T-cell (primary cell): ENCODE data around the gene MYO16. TPM values are rescaled to one million over a fixed set of nuclear protein-coding genes. Genes with fewer than 3 reads are reported as not detected.

ENCODE experiments used
- ATAC-seq, 4 experiments: fragments of 200-7000 bp in 3 of 4; fragments of 150-1000 bp in 1 of 4; cut with Tn5 transposase; replicated peaks in 1 of 4; 1 replicate in 3 of 4; 2 replicates in 1 of 4; pipeline ENCODE4 v1.10.0; 2021; ENCODE audit warnings: moderate library complexity in 3 of 4, mild to moderate bottlenecking in 2 of 4, moderate number of reproducible peaks in 1 of 4
- CTCF ChIA-PET, 2 donors: fragments of 300-600 bp; sonication (Branson Sonifier 250); formaldehyde crosslinking; loops; one replicate each; lab custom pipeline; 2022; ENCODE audit warnings: antibody characterized with exemption in 2 of 2; lab: Charles Lee
- POLR2A ChIA-PET, 2 donors: fragments of 300-600 bp; sonication (Branson Sonifier 250); formaldehyde crosslinking; loops; one replicate each; lab custom pipeline; 2022; ENCODE audit warnings: antibody characterized with exemption in 2 of 2; lab: Charles Lee
- DNase-seq, 35 experiments: peaks; one replicate each; pipeline versions ENCODE4 v3.0.0 to v3.0.0-alpha.2; 2013 to 2023
- H3K27ac ChIP-seq: one replicate; pipeline ENCODE4 v1.5.1; 2013; ENCODE audit warnings: low read length
- H3K27me3 ChIP-seq, 2 experiments: replicated peaks in 1 of 2; 1 replicate in 1 of 2; 2 replicates in 1 of 2; pipeline versions ENCODE4 v1.6.1 to v1.7.0; 2013; ENCODE audit warnings: low read length in 1 of 2, mixed read lengths in 1 of 2; ENCODE audit not compliant: control insufficient read depth in 2 of 2, insufficient read depth in 2 of 2; ENCODE audit errors: extremely low read depth in 1 of 2
- H3K36me3 ChIP-seq, 2 donors: 1 replicate in 1 of 2; 2 replicates in 1 of 2; pipeline versions ENCODE4 v1.6.1 to v1.7.0; 2013; ENCODE audit warnings: low read length in 1 of 2; ENCODE audit not compliant: control insufficient read depth in 2 of 2, insufficient read depth in 1 of 2; ENCODE audit errors: extremely low read depth in 1 of 2
- H3K4me1 ChIP-seq, 2 experiments: 1 replicate in 1 of 2; 2 replicates in 1 of 2; pipeline versions ENCODE4 v1.6.1 to v1.7.0; 2013; ENCODE audit warnings: low read length in 2 of 2, mixed read lengths in 1 of 2; ENCODE audit not compliant: insufficient read depth in 2 of 2, control insufficient read depth in 1 of 2; ENCODE audit errors: extremely low read depth in 1 of 2
- H3K4me3 ChIP-seq, 2 donors: 1 replicate in 1 of 2; 2 replicates in 1 of 2; pipeline versions ENCODE4 v1.5.1 to v1.7.0; 2013; ENCODE audit warnings: mild to moderate bottlenecking in 2 of 2, low read length in 1 of 2, moderate library complexity in 1 of 2; ENCODE audit not compliant: control insufficient read depth in 1 of 2; ENCODE audit errors: extremely low read depth in 1 of 2
- H3K9me3 ChIP-seq: 2 replicates; pipeline ENCODE4 v1.7.0; 2013
- H3K27ac Mint-ChIP-seq, 2 donors: one replicate each; pipeline ENCODE4 v1.8.0; 2020 to 2021; ENCODE audit warnings: mild to moderate bottlenecking in 2 of 2, mixed read lengths in 2 of 2
- H3K27me3 Mint-ChIP-seq, 2 donors: one replicate each; pipeline ENCODE4 v1.8.0; 2021 to 2022; ENCODE audit warnings: mixed read lengths in 2 of 2
- H3K36me3 Mint-ChIP-seq: one replicate; pipeline ENCODE4 v1.8.0; 2021; ENCODE audit warnings: mixed read lengths
- H3K4me1 Mint-ChIP-seq, 3 donors: one replicate each; pipeline ENCODE4 v1.8.0; 2020 to 2022; ENCODE audit warnings: mixed read lengths in 3 of 3, mild to moderate bottlenecking in 1 of 3
- H3K4me3 Mint-ChIP-seq, 3 donors: one replicate each; pipeline ENCODE4 v1.8.0; 2020 to 2022; ENCODE audit warnings: mild to moderate bottlenecking in 3 of 3, mixed read lengths in 3 of 3, moderate library complexity in 3 of 3
- H3K9me3 Mint-ChIP-seq, 3 donors: one replicate each; pipeline ENCODE4 v1.8.0; 2020 to 2022; ENCODE audit warnings: mixed read lengths in 3 of 3
- WGBS: methylation state at CpG from one replicate; pipeline ENCODE4 v1.1.5; 2013; ENCODE audit warnings: missing lambda C conversion rate; ENCODE audit not compliant: insufficient coverage; 5-methylcytosine and 5-hydroxymethylcytosine counted together
- total RNA-seq, 35 experiments: library from RNA in 6 of 35; stranded (reverse) in 6 of 35; fragments of 120-200 nt in 1 of 35; gene quantifications; one replicate each; pipeline versions ENCODE4 v1.2.1 to v1.2.4 and lab custom pipeline; 2013 to 2026

The MYO16 gene
- total RNA-seq, 5 donors from 2014 or later (not counting 1 experiment from before 2014, with no cell fraction given), result 0.20 to 2.0 (median 1.1) TPM

DNA sequence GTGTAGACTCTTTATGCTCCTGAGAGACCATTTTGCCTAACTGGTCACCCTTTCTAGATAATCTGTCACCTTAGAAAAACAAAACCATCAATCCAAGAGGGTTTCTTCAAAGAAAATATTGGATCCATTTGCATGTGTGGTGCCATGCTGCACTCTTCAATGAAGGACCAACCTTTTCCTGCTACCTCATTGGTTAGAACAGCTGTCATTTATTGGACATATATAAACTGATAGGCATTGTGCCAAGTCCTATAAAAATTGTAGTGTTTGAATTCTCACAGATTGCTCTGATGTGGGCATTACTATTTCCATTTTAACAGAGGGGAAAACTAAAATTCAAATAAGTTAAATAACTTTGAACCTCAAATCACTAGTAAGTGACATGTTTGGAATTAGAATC is 333.2 kb downstream of the MYO16 start:
- no peaks in the 10 kb centered on the region for H3K9me3 Mint-ChIP-seq
- ATAC-seq (no peak), DNase-seq (no peak)
- no peak overlapping the region for H3K27ac Mint-ChIP-seq
- Histone ChIP-seq H3K27me3 (peaks cover 0 to 2% of the 10 kb centered on the region in 2 experiments), H3K4me1 (no peaks in the 10 kb centered on the region), H3K9me3 (no peaks in the 10 kb centered on the region), H3K36me3 (no peaks in the 10 kb centered on the region), H3K27ac (no peak overlapping the region), H3K4me3 (no peak overlapping the region)
- no peaks in the 10 kb centered on the region for H3K4me1 Mint-ChIP-seq
- H3K4me3 Mint-ChIP-seq, result no peak overlapping the region
- ChIA-PET POLR2A (no interaction called here), CTCF (no interaction called here)
- H3K27me3 Mint-ChIP-seq, result peaks cover 0 to 2% of the 10 kb centered on the region in 2 donors
- no peaks in the 10 kb centered on the region for H3K36me3 Mint-ChIP-seq

DNA sequence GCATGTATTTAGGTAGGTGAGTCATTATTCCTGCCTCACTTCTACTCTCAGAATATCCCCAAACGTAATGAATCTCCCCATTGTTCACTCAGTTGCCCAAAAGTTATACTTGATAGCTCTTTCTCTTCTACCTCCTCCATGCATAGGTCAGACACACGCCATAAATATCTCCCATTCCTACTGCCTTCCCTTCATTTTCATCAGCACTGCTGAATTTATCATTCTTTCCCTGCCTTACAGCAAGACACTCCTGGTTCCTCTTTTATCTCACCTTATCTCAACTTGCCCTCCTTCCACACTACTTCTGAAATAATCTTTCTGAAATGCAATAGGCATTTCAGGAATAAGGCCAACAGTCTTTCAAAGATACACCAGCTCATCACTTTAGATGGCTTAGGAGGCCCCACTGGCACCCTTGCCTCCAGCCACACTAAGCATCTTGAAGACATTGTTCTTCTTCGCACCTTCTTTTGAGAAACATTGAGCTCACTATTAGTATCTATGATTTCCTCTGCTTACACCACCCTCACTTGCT is 333.9 kb downstream of the MYO16 start:
- H3K27me3 ChIP-seq, result peaks cover 0 to 2% of the 10 kb centered on the region in 2 experiments
- ATAC-seq, result no peak
- 71% methylated on average over 3 of the region's 3 CpGs for WGBS
- no peak for DNase-seq
- H3K36me3 ChIP-seq, result no peaks in the 10 kb centered on the region
- Mint-ChIP-seq H3K4me3 (no peak overlapping the region), H3K9me3 (no peaks in the 10 kb centered on the region), H3K36me3 (no peaks in the 10 kb centered on the region), H3K4me1 (no peaks in the 10 kb centered on the region), H3K27me3 (no peaks in the 10 kb centered on the region), H3K27ac (no peak overlapping the region)
- no peaks in the 10 kb centered on the region for H3K4me1 ChIP-seq
- no peaks in the 10 kb centered on the region for H3K9me3 ChIP-seq
- H3K4me3 ChIP-seq, result no peak overlapping the region
- no peak overlapping the region for H3K27ac ChIP-seq
- ChIA-PET CTCF (interaction anchor here in 1 of 2 donors (0.7 kb wide), 1 partner anchor 1425 kb away, joined by 3 read pairs; no protein-coding TSS in a partner anchor), POLR2A (no interaction called here)

DNA sequence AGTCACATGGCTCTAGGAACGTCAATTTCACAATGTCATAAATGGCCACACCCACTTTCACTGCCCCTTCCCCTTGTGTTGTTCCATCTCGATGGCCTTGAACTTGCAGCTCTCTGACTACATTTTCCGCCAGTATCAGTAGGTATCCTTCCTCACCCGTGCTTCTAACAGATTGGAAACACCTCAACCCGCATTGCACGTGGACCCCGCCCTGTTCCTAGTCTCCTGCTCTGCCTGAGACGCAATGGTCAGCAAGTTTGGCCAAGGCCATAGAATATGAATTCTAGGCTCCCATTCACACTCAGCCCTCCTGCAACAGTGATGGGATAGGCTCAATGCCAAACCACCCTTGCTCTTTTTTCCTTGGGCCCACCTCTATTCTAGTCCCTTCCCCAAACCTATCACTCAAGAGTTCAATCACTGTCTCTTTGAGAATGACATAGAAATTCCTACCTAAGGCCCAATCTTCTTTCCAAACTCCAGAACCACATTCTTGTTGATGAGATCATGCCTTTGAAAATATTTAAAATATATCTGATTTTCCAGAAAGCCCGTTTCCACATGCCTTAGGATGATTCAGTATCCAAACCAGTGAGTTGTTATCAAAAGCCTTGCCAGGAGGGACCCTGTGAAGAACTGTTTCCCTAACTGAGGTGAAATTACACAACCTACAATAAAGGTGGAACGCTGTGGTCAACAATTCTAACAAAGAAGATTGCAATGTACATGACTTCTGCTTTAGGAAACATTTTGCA is 334.6 kb downstream of the MYO16 start:
- Mint-ChIP-seq H3K4me3 (no peak overlapping the region), H3K4me1 (no peaks in the 10 kb centered on the region), H3K9me3 (no peaks in the 10 kb centered on the region), H3K27ac (no peak overlapping the region), H3K36me3 (no peaks in the 10 kb centered on the region), H3K27me3 (no peaks in the 10 kb centered on the region)
- no peak for DNase-seq
- no peak for ATAC-seq
- H3K9me3 ChIP-seq, result no peaks in the 10 kb centered on the region
- H3K27me3 ChIP-seq, result peaks cover 0 to 2% of the 10 kb centered on the region in 2 experiments
- POLR2A ChIA-PET, result no interaction called here
- H3K27ac ChIP-seq, result no peak overlapping the region
- 74% methylated on average over 9 of the region's 10 CpGs for WGBS
- CTCF ChIA-PET, result interaction anchor here in 1 of 2 donors (0.7 kb wide), 1 partner anchor 1424 kb away, joined by 3 read pairs; no protein-coding TSS in a partner anchor
- no peaks in the 10 kb centered on the region for H3K36me3 ChIP-seq
- H3K4me3 ChIP-seq, result no peak overlapping the region
- H3K4me1 ChIP-seq, result no peaks in the 10 kb centered on the region

DNA sequence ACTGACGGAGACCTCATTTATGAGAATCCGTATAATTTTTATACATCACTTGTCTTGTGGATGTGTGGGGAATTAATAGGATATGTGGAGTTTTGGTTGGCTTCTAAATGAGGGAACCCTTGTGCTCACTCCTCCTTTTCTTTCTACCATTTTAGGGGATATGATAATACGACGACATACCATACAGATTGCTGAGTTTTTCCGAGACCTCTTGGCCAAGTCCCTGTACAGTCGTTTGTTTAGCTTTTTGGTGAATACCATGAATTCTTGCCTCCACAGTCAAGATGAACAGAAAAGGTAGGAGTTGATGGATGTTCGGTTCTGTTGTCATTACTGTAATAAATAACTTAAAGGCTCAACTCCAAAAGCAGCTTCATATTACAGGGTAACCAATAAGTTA is 335.2 kb downstream of the MYO16 start:
- no CpG with 5 or more reads among the region's 7 CpGs for WGBS
- CTCF ChIA-PET, result interaction anchor here in 1 of 2 donors (0.6 to 0.7 kb wide), 2 partner anchors 417 to 913 kb away, joined by 5 to 6 read pairs; no protein-coding TSS in a partner anchor
- H3K4me1 ChIP-seq, result no peaks in the 10 kb centered on the region
- peaks cover 0 to under 1% of the 10 kb centered on the region in 2 experiments for H3K27me3 ChIP-seq
- no peak overlapping the region for H3K4me3 ChIP-seq
- H3K4me3 Mint-ChIP-seq, result no peak overlapping the region
- H3K36me3 ChIP-seq, result no peaks in the 10 kb centered on the region
- H3K27me3 Mint-ChIP-seq, result peaks cover 0 to 2% of the 10 kb centered on the region in 2 donors
- H3K27ac ChIP-seq, result no peak overlapping the region
- no peak for DNase-seq
- H3K36me3 Mint-ChIP-seq, result no peaks in the 10 kb centered on the region
- ATAC-seq, result no peak
- H3K9me3 Mint-ChIP-seq, result no peaks in the 10 kb centered on the region
- POLR2A ChIA-PET, result no interaction called here
- H3K27ac Mint-ChIP-seq, result no peak overlapping the region
- H3K9me3 ChIP-seq, result no peaks in the 10 kb centered on the region
- H3K4me1 Mint-ChIP-seq, result no peaks in the 10 kb centered on the region

DNA sequence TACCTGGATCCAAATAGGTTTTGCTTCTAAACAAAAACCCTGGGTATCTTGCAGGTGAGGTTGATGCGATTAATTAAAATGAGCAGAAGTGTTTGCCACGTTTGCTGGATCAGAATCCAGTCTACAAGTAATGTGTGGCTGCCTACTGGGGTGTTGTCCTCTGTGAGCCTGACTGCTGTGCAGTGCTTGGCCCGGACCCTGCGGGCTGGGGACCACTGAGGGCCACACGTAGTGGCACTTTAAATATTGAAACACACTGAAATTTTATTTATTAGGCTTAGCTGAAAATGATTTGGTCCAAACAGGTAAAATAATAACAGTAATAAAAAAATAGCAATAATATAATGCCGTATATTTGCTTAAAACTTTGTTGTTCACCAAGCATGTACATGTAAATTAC is 338.0 kb downstream of the MYO16 start:
- H3K4me1 Mint-ChIP-seq, result no peaks in the 10 kb centered on the region
- Histone ChIP-seq H3K27ac (no peak overlapping the region), H3K9me3 (no peaks in the 10 kb centered on the region), H3K36me3 (no peaks in the 10 kb centered on the region), H3K27me3 (peaks cover 0 to 4% of the 10 kb centered on the region in 2 experiments), H3K4me1 (no peaks in the 10 kb centered on the region), H3K4me3 (no peak overlapping the region)
- ATAC-seq, result no peak
- ChIA-PET POLR2A (no interaction called here), CTCF (no interaction called here)
- H3K27ac Mint-ChIP-seq, result no peak overlapping the region
- no peak overlapping the region for H3K4me3 Mint-ChIP-seq
- H3K27me3 Mint-ChIP-seq, result peaks cover 0 to 2% of the 10 kb centered on the region in 2 donors
- WGBS, result 54% methylated on average over 2 of the region's 6 CpGs
- DNase-seq, result no peak
- H3K36me3 Mint-ChIP-seq, result no peaks in the 10 kb centered on the region
- no peaks in the 10 kb centered on the region for H3K9me3 Mint-ChIP-seq

DNA sequence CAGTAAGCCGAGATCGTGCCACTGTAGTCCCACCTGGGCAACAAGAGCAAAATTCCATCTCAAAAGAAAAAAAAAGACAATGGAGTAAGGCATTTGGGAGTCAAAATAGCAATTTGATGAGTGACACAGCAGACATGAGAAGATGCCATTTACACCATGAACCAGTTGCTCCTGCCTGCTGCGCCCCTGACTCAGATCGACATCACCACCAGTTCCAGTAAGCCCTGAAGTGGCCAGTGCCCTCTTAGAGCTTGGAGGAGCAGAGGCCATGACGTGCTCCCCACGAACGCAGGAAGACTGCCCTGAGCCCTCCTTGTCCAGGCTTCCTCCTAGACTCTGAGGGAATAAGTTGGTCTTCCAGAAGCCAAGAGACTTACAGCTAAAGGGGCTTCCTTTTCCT is 339.2 kb downstream of the MYO16 start:
- DNase-seq, result no peak
- no peaks in the 10 kb centered on the region for H3K9me3 ChIP-seq

More for the DNA sequence above, 339.2 kb downstream of the MYO16 start:
- 83% methylated on average over 5 of the region's 7 CpGs for WGBS
- no peaks in the 10 kb centered on the region for H3K36me3 Mint-ChIP-seq
- H3K27me3 Mint-ChIP-seq, result peaks cover 0 to 3% of the 10 kb centered on the region in 2 donors
- ChIA-PET POLR2A (no interaction called here), CTCF (no interaction called here)
- ATAC-seq, result no peak
- H3K36me3 ChIP-seq, result no peaks in the 10 kb centered on the region
- H3K4me1 ChIP-seq, result no peaks in the 10 kb centered on the region
- H3K27me3 ChIP-seq, result peaks cover 0 to 4% of the 10 kb centered on the region in 2 experiments
- no peak overlapping the region for H3K27ac Mint-ChIP-seq
- H3K27ac ChIP-seq, result no peak overlapping the region
- H3K9me3 Mint-ChIP-seq, result no peaks in the 10 kb centered on the region
- H3K4me3 Mint-ChIP-seq, result no peak overlapping the region
- H3K4me1 Mint-ChIP-seq, result no peaks in the 10 kb centered on the region
- no peak overlapping the region for H3K4me3 ChIP-seq
